ENCODE data around the gene PLCB4. TPM values are rescaled to one million over a fixed set of nuclear protein-coding genes. Genes with fewer than 3 reads are reported as not detected.

Gene PLCB4
- polyA plus RNA-seq, 1 donor (not counting 4 experiments of a cell fraction or from before 2014, with no cell fraction given): 4.1 TPM

GRCh38 chr20:9353916-9354276, 285.0 kb downstream of the PLCB4 start:
- no peak for FAIRE-seq
- no peak for DNase-seq (ENCODE audit: low read depth, low spot score)
- dilution Hi-C loops (cut with MboI; ENCODE audit: extremely low pct_ligation_motif_present, low sequenced_read_pairs): no loop called here
- no peak overlapping the region for H3K27ac ChIP-seq (ENCODE audit: control insufficient read depth, insufficient read depth, low read length)
- H3K79me2 ChIP-seq (ENCODE audit: control insufficient read depth, insufficient read depth, low read length): no peaks in the 10 kb centered on the region
- no peaks in the 10 kb centered on the region for H3K9me3 ChIP-seq (ENCODE audit: control insufficient read depth, low read depth, low read length)
- H4K20me1 ChIP-seq (ENCODE audit: control insufficient read depth, extremely low read depth, insufficient read depth, low read length): no peaks in the 10 kb centered on the region
- no peak overlapping the region for H3K4me2 ChIP-seq (ENCODE audit: control insufficient read depth, extremely low read depth, insufficient read depth, low read depth, low read length)
- H3K27me3 ChIP-seq (ENCODE audit: control insufficient read depth, extremely low read depth, insufficient read depth, low read length): no peaks in the 10 kb centered on the region
- no peaks in the 10 kb centered on the region for H3K9me1 ChIP-seq (ENCODE audit: control insufficient read depth, extremely low read depth, insufficient read depth, low read length)
- H2AFZ ChIP-seq (ENCODE audit: control insufficient read depth, low read length): no peak overlapping the region
- H3K4me3 ChIP-seq (ENCODE audit: control insufficient read depth in 2 of 3, extremely low read depth in 1 of 3, insufficient read depth in 2 of 3, low read depth in 1 of 3, low read length in 3 of 3): no peak overlapping the region
- no peak overlapping the region for H3K9ac ChIP-seq (ENCODE audit: control insufficient read depth, extremely low read depth, insufficient read depth, low read length)
- no peak for TF ChIP-seq CTCF (optimal IDR thresholded peaks at IDR 0.05 in 1 of 3, IDR thresholded peaks at IDR 0.05 in 1 of 3, conservative IDR thresholded peaks at IDR 0.05 in 1 of 3; ENCODE audit: extremely low read depth in 1 of 3, insufficient read depth in 2 of 3, low read length in 3 of 3)
- TF ChIP-seq EZH2 (IDR thresholded peaks at IDR 0.05; ENCODE audit: low read length): no peak
- no peaks in the 10 kb centered on the region for H3K36me3 ChIP-seq (ENCODE audit: control insufficient read depth in 2 of 2, extremely low read depth in 1 of 2, insufficient read depth in 2 of 2, low read length in 2 of 2)
- H3K4me1 ChIP-seq (ENCODE audit: control insufficient read depth, extremely low read depth, insufficient read depth, low read length): no peaks in the 10 kb centered on the region

GRCh38 chr20:9354579-9354978, 285.7 kb downstream of the PLCB4 start:
- no peaks in the 10 kb centered on the region for H3K27me3 ChIP-seq (ENCODE audit: control insufficient read depth, extremely low read depth, insufficient read depth, low read length)
- TF ChIP-seq EZH2 (IDR thresholded peaks at IDR 0.05; ENCODE audit: low read length) (no peak), CTCF (optimal IDR thresholded peaks at IDR 0.05 in 1 of 3, IDR thresholded peaks at IDR 0.05 in 1 of 3, conservative IDR thresholded peaks at IDR 0.05 in 1 of 3; ENCODE audit: extremely low read depth in 1 of 3, insufficient read depth in 2 of 3, low read length in 3 of 3) (no peak)
- FAIRE-seq: no peak
- no peak overlapping the region for H3K9ac ChIP-seq (ENCODE audit: control insufficient read depth, extremely low read depth, insufficient read depth, low read length)
- H4K20me1 ChIP-seq (ENCODE audit: control insufficient read depth, extremely low read depth, insufficient read depth, low read length): no peaks in the 10 kb centered on the region
- H3K27ac ChIP-seq (ENCODE audit: control insufficient read depth, insufficient read depth, low read length): no peak overlapping the region
- dilution Hi-C loops (cut with MboI; ENCODE audit: extremely low pct_ligation_motif_present, low sequenced_read_pairs): no loop called here
- no peak overlapping the region for H3K4me2 ChIP-seq (ENCODE audit: control insufficient read depth, extremely low read depth, insufficient read depth, low read depth, low read length)
- no peak for DNase-seq (ENCODE audit: low read depth, low spot score)
- H3K79me2 ChIP-seq (ENCODE audit: control insufficient read depth, insufficient read depth, low read length): no peaks in the 10 kb centered on the region
- no peaks in the 10 kb centered on the region for H3K9me3 ChIP-seq (ENCODE audit: control insufficient read depth, low read depth, low read length)
- H3K36me3 ChIP-seq (ENCODE audit: control insufficient read depth in 2 of 2, extremely low read depth in 1 of 2, insufficient read depth in 2 of 2, low read length in 2 of 2): no peaks in the 10 kb centered on the region
- H3K9me1 ChIP-seq (ENCODE audit: control insufficient read depth, extremely low read depth, insufficient read depth, low read length): no peaks in the 10 kb centered on the region
- no peaks in the 10 kb centered on the region for H3K4me1 ChIP-seq (ENCODE audit: control insufficient read depth, extremely low read depth, insufficient read depth, low read length)
- H2AFZ ChIP-seq (ENCODE audit: control insufficient read depth, low read length): no peak overlapping the region
- H3K4me3 ChIP-seq (ENCODE audit: control insufficient read depth in 2 of 3, extremely low read depth in 1 of 3, insufficient read depth in 2 of 3, low read depth in 1 of 3, low read length in 3 of 3): no peak overlapping the region
